GM23338 (cell line): Measurements from ENCODE around the gene GFRA4. TPM values are rescaled to one million over a fixed set of nuclear protein-coding genes. Genes with fewer than 3 reads are reported as not detected.

Source experiments
- ATAC-seq: fragments of 200-7000 bp; cut with Tn5 transposase; 3 replicates; pipeline ENCODE4 v1.9.1; 2020
- DNase-seq: peaks from one replicate; pipeline ENCODE4 v3.0.0-alpha.2; 2015; ENCODE audit warnings: low spot score
- H2AFZ ChIP-seq: fragments of 200-600 bp; sonication (generic); 2 replicates; pipeline ENCODE4 v1.8.0; 2016; ENCODE audit warnings: antibody characterized with exemption, mild to moderate bottlenecking, moderate library complexity
- H3F3A ChIP-seq: fragments of 200-600 bp; sonication (generic); replicated peaks from 2 replicates; pipeline ENCODE4 v1.8.0; 2017; ENCODE audit warnings: antibody characterized with exemption, mixed run types, low read depth
- H3K27ac ChIP-seq: fragments of 200-600 bp; sonication (generic); 2 replicates; pipeline ENCODE4 v1.6.1; 2016; ENCODE audit warnings: low read depth
- H3K27me3 ChIP-seq: fragments of 200-600 bp; sonication (generic); 2 replicates; pipeline ENCODE4 v1.8.0; 2016; ENCODE audit warnings: mild to moderate bottlenecking, mixed run types, moderate library complexity; ENCODE audit not compliant: insufficient read depth
- H3K36me3 ChIP-seq: fragments of 200-600 bp; sonication (generic); 2 replicates; pipeline ENCODE4 v1.8.0; 2016; ENCODE audit warnings: mild to moderate bottlenecking; ENCODE audit not compliant: insufficient read depth
- H3K4me1 ChIP-seq: fragments of 200-600 bp; sonication (generic); 2 replicates; pipeline ENCODE4 v1.8.0; 2016; ENCODE audit warnings: mild to moderate bottlenecking, moderate library complexity; ENCODE audit not compliant: insufficient read depth
- H3K4me2 ChIP-seq: fragments of 200-600 bp; sonication (generic); 2 replicates; pipeline ENCODE4 v1.7.1; 2017; ENCODE audit warnings: mixed run types
- H3K4me3 ChIP-seq: fragments of 200-600 bp; sonication (generic); 2 replicates; pipeline ENCODE4 v1.6.1; 2016; ENCODE audit warnings: mixed run types
- H3K79me2 ChIP-seq: fragments of 200-600 bp; sonication (generic); replicated peaks from 2 replicates; pipeline ENCODE4 v1.8.0; 2017; ENCODE audit warnings: mild to moderate bottlenecking; ENCODE audit not compliant: insufficient read depth
- H3K9me2 ChIP-seq: fragments of 200-600 bp; sonication (generic); 2 replicates; pipeline ENCODE4 v1.8.0; 2017; ENCODE audit not compliant: insufficient read depth
- H4K20me1 ChIP-seq: fragments of 200-600 bp; sonication (generic); replicated peaks from 2 replicates; pipeline ENCODE4 v1.8.0; 2017; ENCODE audit warnings: mild to moderate bottlenecking; ENCODE audit not compliant: insufficient read depth
- H3K27ac Mint-ChIP-seq: 2 replicates; pipeline ENCODE4 v1.8.0; 2020; ENCODE audit warnings: inconsistent platforms, mild to moderate bottlenecking, moderate library complexity, mixed read lengths
- H3K27me3 Mint-ChIP-seq: 3 replicates; pipeline ENCODE4 v1.8.0; 2022; ENCODE audit warnings: low read depth, mild to moderate bottlenecking, moderate library complexity, mixed read lengths, inconsistent platforms; ENCODE audit not compliant: insufficient read depth, poor library complexity
- H3K36me3 Mint-ChIP-seq: 3 replicates; pipeline ENCODE4 v1.8.0; 2021; ENCODE audit warnings: low read depth, mild to moderate bottlenecking, inconsistent platforms, moderate library complexity, mixed read lengths
- H3K4me1 Mint-ChIP-seq: 3 replicates; pipeline ENCODE4 v1.8.0; 2020; ENCODE audit warnings: mild to moderate bottlenecking, inconsistent platforms, mixed read lengths
- H3K4me3 Mint-ChIP-seq: 3 replicates; pipeline ENCODE4 v1.8.0; 2021; ENCODE audit warnings: moderate library complexity, mild to moderate bottlenecking, inconsistent platforms, mixed read lengths
- H3K9me3 Mint-ChIP-seq: 3 replicates; pipeline ENCODE4 v1.8.0; 2020; ENCODE audit warnings: moderate library complexity, mild to moderate bottlenecking, inconsistent platforms, mixed read lengths
- CREB1 ChIP-seq: fragments of 250-450 bp; sonication (Bioruptor Pico); IDR thresholded peaks from 2 replicates; pipeline ENCODE4 v1.5.0; 2020; ENCODE audit warnings: low read depth, mild to moderate bottlenecking, moderate library complexity
- CTCF ChIP-seq, 2 experiments: fragments of 200-600 bp in 1 of 2; sonication (generic) in 1 of 2; conservative IDR thresholded peaks; 2 replicates each; pipeline versions ENCODE4 v1.5.1 to v1.6.1; 2016 to 2017; ENCODE audit warnings: antibody characterized with exemption in 2 of 2, low read depth in 2 of 2, mild to moderate bottlenecking in 2 of 2, moderate library complexity in 1 of 2
- EZH2 ChIP-seq: fragments of 200-600 bp; sonication (generic); IDR thresholded peaks from one replicate; pipeline ENCODE4 v1.8.0; 2017; ENCODE audit warnings: antibody characterized with exemption, mild to moderate bottlenecking, low read depth; ENCODE audit not compliant: unreplicated experiment
- EZH2phosphoT487 ChIP-seq: fragments of 200-600 bp; sonication (generic); IDR thresholded peaks from one replicate; pipeline ENCODE4 v1.8.1; 2018; ENCODE audit warnings: antibody characterized with exemption; ENCODE audit not compliant: unreplicated experiment
- JUNB ChIP-seq: IDR thresholded peaks from one replicate; pipeline ENCODE4 v1.6.1; 2016; ENCODE audit warnings: antibody characterized with exemption; ENCODE audit not compliant: unreplicated experiment
- NANOG ChIP-seq: IDR thresholded peaks from 2 replicates; pipeline ENCODE4 v1.6.1; 2016; ENCODE audit warnings: antibody characterized with exemption, borderline replicate concordance
- POLR2AphosphoS5 ChIP-seq: IDR thresholded peaks from 2 replicates; pipeline ENCODE4 v1.6.1; 2016; ENCODE audit warnings: antibody characterized with exemption, low read depth
- STAT1 ChIP-seq: IDR thresholded peaks from one replicate; pipeline ENCODE4 v1.6.1; 2016; ENCODE audit warnings: antibody characterized with exemption; ENCODE audit not compliant: unreplicated experiment
- ZNF114 ChIP-seq: fragments of 250-450 bp; sonication (Bioruptor Pico); IDR thresholded peaks from 2 replicates; pipeline ENCODE4 v1.5.0; 2020; ENCODE audit warnings: mild to moderate bottlenecking, moderate library complexity
- ZNF331 ChIP-seq: fragments of 250-450 bp; sonication (Bioruptor Pico); IDR thresholded peaks from 2 replicates; pipeline ENCODE4 v1.5.0; 2020; ENCODE audit warnings: low read depth, mild to moderate bottlenecking, moderate library complexity
- polyA plus RNA-seq: library from polyadenylated mRNA; unstranded; fragments of >200 nt; fragmentation: Nextera tagmentation; extraction: Ambion mirVana; gene quantifications from 2 replicates; pipeline ENCODE4 v1.2.1, GENCODE V29; 2016
- total RNA-seq: library from RNA; depleted of rRNA; stranded (reverse); fragments of >200 nt; shearing (Covaris generic); gene quantifications from 2 replicates; pipeline ENCODE4 v1.2.3, GENCODE V29; 2014
- TF ChIP-seq, protein P1 (sequence below): IDR thresholded peaks from 2 replicates; pipeline ENCODE4 v1.6.1; 2016; ENCODE audit warnings: antibody characterized with exemption
- TF ChIP-seq, protein P2 (sequence below): fragments of 250-450 bp; sonication (Bioruptor Pico); IDR thresholded peaks from 2 replicates; pipeline ENCODE4 v1.5.0; 2020; ENCODE audit warnings: mild to moderate bottlenecking, moderate library complexity
- TF ChIP-seq, protein P3 (sequence below): IDR thresholded peaks from one replicate; pipeline ENCODE4 v1.6.1; 2018; ENCODE audit warnings: antibody characterized with exemption; ENCODE audit not compliant: unreplicated experiment

The GFRA4 gene
- total and polyA plus RNA-seq, 2 experiments from 2014 or later = not detected

GRCh38 chr20:3635346-3635745, 27.9 kb downstream of the GFRA4 start:
- H3K4me1 Mint-ChIP-seq = peaks cover 8% of the 10 kb centered on the region; the same call in 2 of the 3 replicates
- TF ChIP-seq STAT1 = no peak
- no peak for TF ChIP-seq CREB1 (CRISPR knock-in tag)
- no peak for TF ChIP-seq ZNF114 (CRISPR knock-in tag)
- TF ChIP-seq, protein P1, sequence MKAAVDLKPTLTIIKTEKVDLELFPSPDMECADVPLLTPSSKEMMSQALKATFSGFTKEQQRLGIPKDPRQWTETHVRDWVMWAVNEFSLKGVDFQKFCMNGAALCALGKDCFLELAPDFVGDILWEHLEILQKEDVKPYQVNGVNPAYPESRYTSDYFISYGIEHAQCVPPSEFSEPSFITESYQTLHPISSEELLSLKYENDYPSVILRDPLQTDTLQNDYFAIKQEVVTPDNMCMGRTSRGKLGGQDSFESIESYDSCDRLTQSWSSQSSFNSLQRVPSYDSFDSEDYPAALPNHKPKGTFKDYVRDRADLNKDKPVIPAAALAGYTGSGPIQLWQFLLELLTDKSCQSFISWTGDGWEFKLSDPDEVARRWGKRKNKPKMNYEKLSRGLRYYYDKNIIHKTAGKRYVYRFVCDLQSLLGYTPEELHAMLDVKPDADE = no peak
- TF ChIP-seq, protein P2, sequence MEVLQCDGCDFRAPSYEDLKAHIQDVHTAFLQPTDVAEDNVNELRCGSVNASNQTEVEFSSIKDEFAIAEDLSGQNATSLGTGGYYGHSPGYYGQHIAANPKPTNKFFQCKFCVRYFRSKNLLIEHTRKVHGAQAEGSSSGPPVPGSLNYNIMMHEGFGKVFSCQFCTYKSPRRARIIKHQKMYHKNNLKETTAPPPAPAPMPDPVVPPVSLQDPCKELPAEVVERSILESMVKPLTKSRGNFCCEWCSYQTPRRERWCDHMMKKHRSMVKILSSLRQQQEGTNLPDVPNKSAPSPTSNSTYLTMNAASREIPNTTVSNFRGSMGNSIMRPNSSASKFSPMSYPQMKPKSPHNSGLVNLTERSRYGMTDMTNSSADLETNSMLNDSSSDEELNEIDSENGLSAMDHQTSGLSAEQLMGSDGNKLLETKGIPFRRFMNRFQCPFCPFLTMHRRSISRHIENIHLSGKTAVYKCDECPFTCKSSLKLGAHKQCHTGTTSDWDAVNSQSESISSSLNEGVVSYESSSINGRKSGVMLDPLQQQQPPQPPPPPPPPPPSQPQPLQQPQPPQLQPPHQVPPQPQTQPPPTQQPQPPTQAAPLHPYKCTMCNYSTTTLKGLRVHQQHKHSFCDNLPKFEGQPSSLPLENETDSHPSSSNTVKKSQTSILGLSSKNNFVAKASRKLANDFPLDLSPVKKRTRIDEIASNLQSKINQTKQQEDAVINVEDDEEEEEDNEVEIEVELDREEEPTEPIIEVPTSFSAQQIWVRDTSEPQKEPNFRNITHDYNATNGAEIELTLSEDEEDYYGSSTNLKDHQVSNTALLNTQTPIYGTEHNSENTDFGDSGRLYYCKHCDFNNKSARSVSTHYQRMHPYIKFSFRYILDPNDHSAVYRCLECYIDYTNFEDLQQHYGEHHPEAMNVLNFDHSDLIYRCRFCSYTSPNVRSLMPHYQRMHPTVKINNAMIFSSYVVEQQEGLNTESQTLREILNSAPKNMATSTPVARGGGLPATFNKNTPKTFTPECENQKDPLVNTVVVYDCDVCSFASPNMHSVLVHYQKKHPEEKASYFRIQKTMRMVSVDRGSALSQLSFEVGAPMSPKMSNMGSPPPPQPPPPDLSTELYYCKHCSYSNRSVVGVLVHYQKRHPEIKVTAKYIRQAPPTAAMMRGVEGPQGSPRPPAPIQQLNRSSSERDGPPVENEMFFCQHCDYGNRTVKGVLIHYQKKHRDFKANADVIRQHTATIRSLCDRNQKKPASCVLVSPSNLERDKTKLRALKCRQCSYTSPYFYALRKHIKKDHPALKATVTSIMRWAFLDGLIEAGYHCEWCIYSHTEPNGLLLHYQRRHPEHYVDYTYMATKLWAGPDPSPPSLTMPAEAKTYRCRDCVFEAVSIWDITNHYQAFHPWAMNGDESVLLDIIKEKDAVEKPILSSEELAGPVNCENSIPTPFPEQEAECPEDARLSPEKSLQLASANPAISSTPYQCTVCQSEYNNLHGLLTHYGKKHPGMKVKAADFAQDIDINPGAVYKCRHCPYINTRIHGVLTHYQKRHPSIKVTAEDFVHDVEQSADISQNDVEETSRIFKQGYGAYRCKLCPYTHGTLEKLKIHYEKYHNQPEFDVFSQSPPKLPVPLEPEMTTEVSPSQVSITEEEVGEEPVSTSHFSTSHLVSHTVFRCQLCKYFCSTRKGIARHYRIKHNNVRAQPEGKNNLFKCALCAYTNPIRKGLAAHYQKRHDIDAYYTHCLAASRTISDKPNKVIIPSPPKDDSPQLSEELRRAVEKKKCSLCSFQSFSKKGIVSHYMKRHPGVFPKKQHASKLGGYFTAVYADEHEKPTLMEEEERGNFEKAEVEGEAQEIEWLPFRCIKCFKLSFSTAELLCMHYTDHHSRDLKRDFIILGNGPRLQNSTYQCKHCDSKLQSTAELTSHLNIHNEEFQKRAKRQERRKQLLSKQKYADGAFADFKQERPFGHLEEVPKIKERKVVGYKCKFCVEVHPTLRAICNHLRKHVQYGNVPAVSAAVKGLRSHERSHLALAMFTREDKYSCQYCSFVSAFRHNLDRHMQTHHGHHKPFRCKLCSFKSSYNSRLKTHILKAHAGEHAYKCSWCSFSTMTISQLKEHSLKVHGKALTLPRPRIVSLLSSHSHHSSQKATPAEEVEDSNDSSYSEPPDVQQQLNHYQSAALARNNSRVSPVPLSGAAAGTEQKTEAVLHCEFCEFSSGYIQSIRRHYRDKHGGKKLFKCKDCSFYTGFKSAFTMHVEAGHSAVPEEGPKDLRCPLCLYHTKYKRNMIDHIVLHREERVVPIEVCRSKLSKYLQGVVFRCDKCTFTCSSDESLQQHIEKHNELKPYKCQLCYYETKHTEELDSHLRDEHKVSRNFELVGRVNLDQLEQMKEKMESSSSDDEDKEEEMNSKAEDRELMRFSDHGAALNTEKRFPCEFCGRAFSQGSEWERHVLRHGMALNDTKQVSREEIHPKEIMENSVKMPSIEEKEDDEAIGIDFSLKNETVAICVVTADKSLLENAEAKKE (CRISPR knock-in tag) = no peak
- TF ChIP-seq EZH2 = no peak
- no peak for TF ChIP-seq NANOG
- TF ChIP-seq JUNB = no peak
- TF ChIP-seq EZH2phosphoT487 = no peak
- TF ChIP-seq ZNF331 (CRISPR knock-in tag) = no peak
- no peak for TF ChIP-seq POLR2AphosphoS5
- no peak for TF ChIP-seq CTCF (conservative IDR thresholded peaks at IDR 0.05; ENCODE audit: low read depth in 2 of 2)
- TF ChIP-seq, protein P3, sequence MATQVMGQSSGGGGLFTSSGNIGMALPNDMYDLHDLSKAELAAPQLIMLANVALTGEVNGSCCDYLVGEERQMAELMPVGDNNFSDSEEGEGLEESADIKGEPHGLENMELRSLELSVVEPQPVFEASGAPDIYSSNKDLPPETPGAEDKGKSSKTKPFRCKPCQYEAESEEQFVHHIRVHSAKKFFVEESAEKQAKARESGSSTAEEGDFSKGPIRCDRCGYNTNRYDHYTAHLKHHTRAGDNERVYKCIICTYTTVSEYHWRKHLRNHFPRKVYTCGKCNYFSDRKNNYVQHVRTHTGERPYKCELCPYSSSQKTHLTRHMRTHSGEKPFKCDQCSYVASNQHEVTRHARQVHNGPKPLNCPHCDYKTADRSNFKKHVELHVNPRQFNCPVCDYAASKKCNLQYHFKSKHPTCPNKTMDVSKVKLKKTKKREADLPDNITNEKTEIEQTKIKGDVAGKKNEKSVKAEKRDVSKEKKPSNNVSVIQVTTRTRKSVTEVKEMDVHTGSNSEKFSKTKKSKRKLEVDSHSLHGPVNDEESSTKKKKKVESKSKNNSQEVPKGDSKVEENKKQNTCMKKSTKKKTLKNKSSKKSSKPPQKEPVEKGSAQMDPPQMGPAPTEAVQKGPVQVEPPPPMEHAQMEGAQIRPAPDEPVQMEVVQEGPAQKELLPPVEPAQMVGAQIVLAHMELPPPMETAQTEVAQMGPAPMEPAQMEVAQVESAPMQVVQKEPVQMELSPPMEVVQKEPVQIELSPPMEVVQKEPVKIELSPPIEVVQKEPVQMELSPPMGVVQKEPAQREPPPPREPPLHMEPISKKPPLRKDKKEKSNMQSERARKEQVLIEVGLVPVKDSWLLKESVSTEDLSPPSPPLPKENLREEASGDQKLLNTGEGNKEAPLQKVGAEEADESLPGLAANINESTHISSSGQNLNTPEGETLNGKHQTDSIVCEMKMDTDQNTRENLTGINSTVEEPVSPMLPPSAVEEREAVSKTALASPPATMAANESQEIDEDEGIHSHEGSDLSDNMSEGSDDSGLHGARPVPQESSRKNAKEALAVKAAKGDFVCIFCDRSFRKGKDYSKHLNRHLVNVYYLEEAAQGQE = no peak
- no peak overlapping the region for H3K4me2 ChIP-seq
- H3F3A ChIP-seq = no peaks in the 10 kb centered on the region
- no peaks in the 10 kb centered on the region for H3K27me3 Mint-ChIP-seq
- H3K9me3 Mint-ChIP-seq = no peaks in the 10 kb centered on the region
- 0 out of 2 replicates have a peak, but pooled peaks cover 3% of the 10 kb centered on the region for H3K9me2 ChIP-seq
- no peak overlapping the region for H3K27ac ChIP-seq
- H3K27me3 ChIP-seq = no peaks in the 10 kb centered on the region
- H3K36me3 Mint-ChIP-seq = no peaks in the 10 kb centered on the region; the same call in 2 of the 3 replicates
- no peak overlapping the region for H3K27ac Mint-ChIP-seq
- no peak overlapping the region for H2AFZ ChIP-seq
- H4K20me1 ChIP-seq = no peaks in the 10 kb centered on the region; the same call in 1 of the 2 replicates
- H3K79me2 ChIP-seq = no peaks in the 10 kb centered on the region
- ATAC-seq = no peak
- no peaks in the 10 kb centered on the region for H3K36me3 ChIP-seq
- H3K4me3 Mint-ChIP-seq = no peak overlapping the region
- DNase-seq = no peak
- no peak overlapping the region for H3K4me3 ChIP-seq
- peaks cover 2% of the 10 kb centered on the region for H3K4me1 ChIP-seq
